ENCODE results near the gene TMEM250.
"Not testable (repeated sequence)": the region's sequence is repeated elsewhere in the genome, so short reads cannot be mapped to it uniquely, and the experiment has no call there.

Gene TMEM250

GRCh38 chr9:136118320-136119060 is at the start of gene TMEM250:
TSS of gene TMEM250 (minus strand) at chr9:136118875. CDS start at chr9:136116900, 1,975 bp downstream.
- DNase-seq: peak; percentile 97

DNA sequence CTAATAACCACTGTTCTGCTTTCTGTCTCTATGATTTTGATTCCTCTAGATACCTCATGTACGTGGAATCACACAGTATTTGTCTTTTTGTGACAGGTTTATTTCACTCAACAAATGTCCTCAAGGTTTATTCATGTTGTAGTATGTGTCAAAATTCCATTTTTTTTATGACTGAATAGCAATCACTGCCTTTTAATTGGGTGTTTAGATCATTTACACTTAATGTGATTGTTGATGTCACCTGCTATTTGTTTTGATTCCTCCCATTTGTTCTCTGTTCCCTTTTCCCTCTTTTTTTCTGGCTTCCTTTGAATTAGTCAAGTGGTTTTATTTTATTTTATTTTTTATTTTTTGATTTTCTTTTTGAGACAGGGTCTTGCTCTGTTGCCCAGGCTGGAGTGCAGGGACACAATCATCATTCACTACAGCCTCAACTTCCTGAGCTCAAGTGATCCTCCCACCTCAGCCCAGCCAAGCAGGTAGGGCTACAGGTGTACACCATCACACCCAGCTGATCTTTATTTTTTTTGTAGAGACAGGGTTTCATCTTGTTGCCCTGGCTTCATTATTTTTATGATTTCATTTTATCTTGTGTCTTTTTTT is 44.7 kb upstream of the TMEM250 start:
- DNase-seq: no peak

GRCh38 chr9:136160995-136161610 is 42.4 kb upstream of the TMEM250 start:
- DNase-seq: no peak

DNA sequence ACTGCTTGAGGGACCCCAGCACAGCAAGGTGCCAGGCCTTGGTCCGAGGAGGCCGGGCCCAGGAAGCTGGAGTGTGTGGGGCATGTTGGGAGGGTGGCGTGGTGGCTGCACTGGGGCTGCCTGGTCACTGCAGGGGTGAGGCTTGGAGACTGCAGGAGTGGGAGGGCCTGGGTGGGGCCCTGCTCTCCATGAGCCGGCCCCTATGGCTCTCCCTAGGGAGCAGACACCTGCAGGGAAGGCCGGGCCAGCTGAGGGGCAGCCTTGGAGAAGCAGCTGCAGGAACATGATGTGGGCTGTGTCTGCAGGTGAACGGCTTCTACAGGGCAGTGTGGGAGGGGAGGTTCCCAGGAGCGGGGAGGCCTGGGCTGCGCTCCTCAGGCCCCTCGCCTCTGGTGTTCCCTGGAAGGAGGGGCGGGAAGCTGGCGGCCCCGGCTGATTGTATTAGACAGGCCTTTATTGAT is 41.7 kb upstream of the TMEM250 start:
- no peak for DNase-seq

DNA sequence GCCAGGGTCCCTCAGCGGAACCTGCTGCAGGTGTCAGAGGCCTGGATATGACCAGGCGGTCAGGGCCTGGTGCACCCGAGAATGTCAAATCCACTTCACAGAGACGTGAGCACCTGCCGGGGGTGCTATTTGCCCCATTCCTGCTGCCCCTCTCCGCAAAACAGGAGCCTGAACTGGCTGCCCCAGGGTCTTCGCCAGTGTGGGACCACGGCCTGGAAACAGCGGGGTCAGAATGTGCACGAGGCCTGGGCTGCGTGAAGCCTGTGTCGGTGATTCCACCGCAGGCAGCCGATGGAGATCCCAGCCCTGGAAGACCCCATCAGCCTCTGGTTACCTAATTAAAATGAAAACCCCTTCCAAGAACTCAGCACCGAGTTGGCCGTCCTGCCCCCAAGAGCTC is 41.2 kb upstream of the TMEM250 start:
- no peak for DNase-seq

DNA sequence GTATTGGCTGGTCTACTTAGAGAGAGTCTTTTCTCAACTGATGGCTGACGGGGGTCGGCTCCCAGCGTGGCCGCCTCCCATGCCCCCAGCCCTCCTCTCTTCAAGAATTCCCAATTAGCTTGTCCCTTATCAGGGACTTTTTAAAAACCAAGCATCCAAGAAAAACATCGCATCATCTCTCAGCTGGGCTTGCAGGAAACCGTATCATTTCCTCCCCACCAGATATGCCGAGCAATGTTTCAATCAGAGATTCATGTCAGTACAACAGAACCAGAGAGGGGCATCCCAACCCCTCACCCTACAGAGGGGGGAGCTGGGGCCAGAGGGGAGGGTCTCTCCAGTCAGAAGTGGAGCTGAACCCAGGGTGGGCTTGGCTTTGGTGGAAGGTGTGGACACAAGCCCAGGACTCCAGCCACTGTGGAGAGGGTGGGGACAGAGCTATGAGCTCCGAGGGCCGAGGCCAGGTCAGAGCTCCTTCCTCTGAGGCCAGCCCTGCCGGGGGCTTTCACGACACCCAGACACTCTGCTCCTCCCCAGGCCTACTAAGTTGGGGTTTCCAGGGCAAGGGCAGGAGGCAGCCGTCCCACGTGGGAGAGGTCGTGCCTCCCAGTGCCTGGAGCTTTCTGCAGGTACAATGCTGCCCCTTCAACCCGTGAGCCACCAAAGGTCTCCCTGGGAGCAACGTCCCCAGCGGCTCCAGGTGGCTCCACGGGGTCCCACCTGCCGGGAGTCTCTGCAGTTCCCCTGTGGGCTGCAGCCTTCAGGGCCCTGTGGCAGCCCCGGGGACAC is 39.0 kb upstream of the TMEM250 start:
- no peak for DNase-seq

- no peak for DNase-seq
Observed at GRCh38 chr9:136156209-136157120, 37.8 kb upstream of the TMEM250 start.

DNA sequence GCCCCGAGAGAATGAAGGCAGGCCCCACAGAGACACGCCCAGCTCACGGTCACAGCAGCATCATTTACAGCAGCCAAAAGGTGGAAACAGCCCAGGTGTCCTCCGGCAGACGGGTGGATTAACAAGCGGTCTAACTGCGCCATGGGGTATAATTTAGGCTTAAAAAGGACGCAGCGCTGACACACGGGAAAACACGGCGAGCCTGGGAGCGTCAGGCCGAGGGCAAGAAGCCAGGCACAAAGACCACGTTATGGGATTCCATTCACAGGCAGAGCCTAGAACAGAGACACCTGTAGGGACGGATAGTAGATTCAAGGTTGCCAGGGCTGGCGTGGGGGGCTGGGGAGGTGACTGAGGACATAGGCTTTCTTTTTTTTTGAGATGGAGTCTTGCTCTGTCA is 36.9 kb upstream of the TMEM250 start:
- no peak for DNase-seq

DNA sequence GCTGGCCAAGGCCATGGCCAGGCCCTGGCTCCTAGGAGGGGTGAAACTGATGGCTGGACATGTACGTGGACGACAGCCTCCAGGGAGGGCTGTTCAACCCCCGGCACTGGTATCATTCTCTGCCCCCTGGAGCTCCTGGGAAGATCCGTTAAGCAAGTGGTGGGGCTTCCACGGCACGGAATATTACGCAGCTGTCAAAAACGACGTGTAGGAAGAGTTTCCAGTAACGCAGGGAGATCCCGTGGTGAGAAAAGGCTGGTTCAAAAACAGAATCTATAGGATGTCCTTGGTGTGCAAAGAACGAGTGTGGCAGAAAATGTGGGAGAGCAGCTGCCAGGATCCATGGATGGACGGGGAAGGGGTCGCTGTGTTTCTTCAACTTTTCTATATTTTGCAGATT is 36.3 kb upstream of the TMEM250 start:
- DNase-seq: no peak

- no peak for DNase-seq
Observed at GRCh38 chr9:136153381-136154065, 34.8 kb upstream of the TMEM250 start.

DNA sequence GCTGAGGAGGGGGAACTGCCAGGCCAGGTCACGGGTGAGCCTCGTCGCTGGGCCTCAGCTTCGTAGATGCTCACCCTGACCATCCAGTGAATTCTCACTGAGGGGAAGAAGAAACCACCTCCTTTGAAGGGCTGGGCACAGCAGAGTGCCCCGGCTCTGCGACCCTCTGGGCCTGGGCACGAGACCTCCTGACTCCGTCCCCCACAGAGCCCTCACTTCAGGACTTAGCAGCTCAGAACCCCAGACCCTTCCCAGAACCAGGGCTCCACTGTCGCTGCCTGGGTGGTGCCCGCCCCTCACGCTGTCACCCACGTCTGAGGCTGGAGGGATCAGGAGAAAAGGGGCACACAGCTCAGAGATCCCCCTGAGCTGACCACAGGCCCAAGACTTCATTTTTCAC is 34.3 kb upstream of the TMEM250 start:
- DNase-seq: no peak

DNA sequence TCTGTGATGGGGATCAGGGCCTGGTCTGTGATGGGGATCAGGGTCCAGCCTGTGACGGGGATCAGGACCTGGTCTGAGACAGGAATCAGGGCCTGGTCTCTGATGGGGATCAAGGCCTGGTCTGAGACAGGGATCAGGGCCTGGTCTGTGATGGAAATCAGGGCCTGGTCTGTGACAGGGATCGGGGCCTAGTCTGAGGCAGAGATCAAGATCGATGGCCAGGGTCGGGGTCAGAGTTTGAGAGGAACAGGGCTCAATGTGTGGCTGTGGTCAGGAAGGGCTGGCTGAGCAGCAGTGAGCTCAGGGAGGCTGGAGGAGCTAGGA is 33.8 kb upstream of the TMEM250 start:
- no peak for DNase-seq

DNA sequence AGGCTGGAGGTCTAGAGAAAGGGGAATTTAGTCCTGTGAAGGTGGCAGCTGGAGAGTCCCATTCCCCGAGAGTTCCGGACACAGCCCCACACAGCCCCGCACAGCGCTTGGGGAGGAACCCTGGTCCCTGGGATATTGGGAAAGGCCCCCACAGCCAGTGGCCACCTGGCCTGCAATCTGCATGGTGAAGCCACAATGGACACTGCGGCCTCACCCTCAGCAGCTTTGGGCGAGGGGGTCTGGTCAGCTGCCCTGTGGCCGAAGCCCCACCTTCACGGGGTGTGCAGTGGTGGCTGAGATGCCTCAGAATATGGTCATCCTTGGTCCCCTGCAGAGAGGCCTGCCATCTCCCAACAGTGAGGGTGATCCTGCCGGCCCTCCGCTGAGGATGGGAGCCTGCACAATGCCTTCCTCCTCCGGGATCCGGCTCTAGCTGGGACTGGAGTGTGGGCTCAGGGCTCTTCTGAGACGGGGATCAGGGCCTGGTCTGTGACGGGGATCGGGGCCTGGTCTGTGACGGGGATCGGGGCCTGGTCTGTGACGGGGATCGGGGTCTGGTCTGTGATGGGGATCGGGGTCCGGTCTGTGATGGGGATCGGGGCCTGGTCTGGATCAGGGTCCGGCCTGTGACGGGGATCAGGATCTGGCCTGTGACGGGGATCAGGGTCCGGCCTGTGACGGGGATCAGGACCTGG is 33.3 kb upstream of the TMEM250 start:
- no peak for DNase-seq

DNA sequence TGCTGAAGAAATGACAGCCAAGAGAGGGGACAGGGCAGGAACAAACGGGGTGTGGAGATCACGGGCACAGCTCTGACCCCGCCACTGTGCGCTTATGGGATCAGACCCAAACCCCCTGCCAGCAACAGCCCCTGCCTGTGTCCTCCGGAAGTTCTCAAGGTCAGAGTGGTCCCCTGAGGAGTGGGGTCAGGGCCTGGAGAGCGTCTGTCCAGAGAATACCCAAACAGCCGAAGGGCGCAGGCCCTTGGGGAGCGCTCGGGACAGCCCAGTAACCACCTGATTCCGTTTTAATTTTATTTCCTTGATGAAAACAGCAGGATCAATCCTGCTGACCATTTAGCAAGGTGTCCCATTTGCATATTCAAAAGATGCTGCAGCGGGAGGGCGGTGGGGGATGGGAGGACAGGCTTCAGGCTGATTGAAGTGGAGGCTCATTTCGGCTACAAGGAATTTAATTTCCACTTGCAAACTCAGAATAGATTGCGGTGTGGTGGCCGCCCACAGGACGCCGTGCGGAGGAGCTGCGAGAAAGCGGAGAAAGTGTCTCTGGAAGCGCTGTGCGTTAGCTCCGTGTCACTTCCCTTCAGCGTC is 32.6 kb upstream of the TMEM250 start:
- DNase-seq: no peak

DNA sequence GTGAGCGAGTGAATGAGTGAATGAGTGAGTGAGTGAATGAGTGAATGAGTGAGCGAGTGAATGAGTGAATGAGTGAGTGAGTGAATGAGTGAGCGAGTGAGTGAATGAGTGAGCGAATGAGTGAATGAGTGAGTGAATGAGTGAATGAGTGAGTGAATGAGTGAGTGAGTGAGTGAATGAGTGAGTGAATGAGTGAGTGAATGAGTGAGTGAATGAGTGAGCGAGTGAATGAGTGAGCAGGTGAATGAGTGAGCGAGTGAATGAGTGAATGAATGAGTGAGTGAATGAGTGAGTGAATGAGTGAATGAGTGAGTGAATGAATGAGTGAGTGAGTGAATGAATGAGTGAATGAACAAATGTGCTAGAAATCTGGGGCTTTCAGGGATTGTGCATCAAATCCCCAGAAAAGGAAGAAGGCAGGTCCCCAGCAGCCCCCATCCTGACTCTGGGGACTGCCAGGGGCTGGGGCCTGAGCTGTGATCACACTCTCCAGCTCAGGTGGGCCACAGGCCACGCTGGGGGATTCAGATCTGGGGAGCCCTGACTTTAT is 32.1 kb upstream of the TMEM250 start:
- DNase-seq: not testable (repeated sequence)

DNA sequence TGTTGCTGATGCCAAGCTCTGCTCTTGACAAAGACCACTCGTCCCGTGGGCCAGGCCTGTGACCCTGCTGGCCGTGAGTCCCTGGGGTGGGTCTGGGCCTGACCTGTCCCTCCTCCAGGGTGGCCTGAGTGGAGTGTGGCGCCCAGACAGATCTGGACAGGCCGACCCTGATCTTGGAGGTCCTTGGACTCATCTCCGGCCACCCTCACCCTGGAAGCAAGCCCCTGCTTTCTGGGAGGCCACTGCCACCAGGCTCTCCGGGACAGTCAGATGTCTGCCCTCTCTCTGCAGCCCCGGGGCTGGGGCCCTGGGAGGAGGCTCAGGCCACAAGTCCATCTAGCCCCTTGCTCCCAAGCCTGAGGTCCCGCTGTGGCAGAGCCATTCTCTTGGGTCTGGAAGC is 31.2 kb upstream of the TMEM250 start:
- no peak for DNase-seq

DNA sequence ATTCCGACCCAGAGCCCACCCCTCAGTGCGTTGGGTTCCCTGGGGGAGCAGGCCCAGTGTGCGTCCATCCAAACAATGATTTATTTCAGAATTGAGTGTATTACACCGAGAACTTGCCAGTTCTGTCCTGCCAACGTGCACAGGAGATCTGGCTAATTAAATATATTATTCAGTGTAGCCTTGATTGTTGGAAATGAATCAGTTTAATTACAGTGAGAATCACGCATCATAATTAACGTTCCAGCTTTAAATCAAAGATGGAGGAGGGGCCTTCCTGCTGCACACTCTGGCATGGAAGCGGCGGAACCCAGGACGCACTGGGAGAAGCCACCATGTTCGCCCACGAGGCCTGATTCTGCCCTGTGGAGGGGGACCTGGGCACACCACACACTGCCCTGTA is 30.7 kb upstream of the TMEM250 start:
- no peak for DNase-seq

DNA sequence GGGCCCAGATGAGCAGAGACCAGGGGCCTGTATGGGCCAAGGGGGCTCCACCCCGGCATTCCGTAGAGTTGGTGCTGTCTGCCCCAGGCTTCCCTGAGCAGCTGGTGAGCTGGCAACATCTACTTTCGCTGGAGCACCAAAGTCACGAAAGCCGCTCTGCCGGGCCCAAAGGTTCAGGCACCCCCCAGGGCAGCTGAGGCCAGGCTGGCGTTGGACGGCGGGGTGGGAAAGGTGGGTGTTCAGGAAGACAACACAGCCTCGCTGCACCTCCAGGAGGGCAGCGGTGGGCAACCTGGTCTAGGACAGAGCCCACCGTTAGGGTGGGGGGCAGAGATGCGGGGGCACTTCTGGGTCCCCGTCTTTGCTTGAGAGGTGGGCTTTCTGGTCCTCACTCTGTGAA is 30.1 kb upstream of the TMEM250 start:
- DNase-seq: no peak

DNA sequence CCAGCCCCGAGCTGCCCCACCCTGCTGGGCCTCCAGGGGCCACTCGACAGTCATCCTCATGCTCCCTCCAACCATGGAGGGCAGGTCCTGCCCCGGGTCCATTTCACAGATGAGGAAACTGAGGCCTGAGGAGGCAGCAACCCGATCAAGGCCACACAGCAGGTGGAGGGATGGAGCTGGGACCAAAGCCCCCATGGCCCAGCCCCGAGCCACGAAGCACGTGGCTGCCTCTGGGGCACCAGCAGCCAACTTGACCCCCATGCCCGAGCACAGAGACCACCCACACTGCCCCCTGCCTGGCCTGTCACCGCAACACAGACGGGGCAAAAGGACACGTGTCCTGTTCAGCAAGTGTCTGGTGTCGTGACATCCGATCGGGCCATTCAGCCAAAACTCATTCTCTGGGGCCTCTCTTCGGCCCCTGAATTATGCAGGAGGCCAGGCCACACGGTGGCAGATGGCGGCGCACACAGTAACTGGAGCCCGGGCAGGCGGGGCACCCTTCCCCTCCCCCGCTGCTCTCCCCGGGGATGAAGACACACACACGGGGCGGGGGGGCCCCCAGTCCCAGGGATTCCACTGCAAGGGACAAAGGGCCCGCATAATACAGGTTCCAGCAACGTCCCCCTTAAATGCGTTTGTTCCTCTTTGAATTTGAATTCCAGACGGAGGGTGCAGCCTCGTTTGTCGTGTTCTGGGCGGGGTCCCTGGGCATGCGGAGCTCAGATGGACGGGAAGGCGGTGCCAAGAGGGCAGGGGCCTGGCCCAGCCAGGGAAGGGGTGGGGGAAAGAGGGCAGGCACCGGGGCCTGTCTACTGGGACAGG is 29.4 kb upstream of the TMEM250 start:
- DNase-seq: no peak

Measured in activated CD4-positive, CD25-positive, alpha-beta regulatory T cell treated with anti-CD3 and anti-CD28 coated beads, Interleukin-2, amount 50 U/mL, for 72 hours (primary cell).